K562 (cell line): ENCODE measurements around the gene KLKB1. TPM values are rescaled to one million over a fixed set of nuclear protein-coding genes. Genes with fewer than 3 reads are reported as not detected.

Experiments
- ATAC-seq: fragments of 200-7000 bp; cut with Tn5 transposase; 3 replicates; pipeline ENCODE4 v1.9.1; 2020; ENCODE audit warnings: moderate library complexity
- BruUV-seq: library from RNA; stranded (reverse); fragments of 400-500 nt; replicated peaks from 2 replicates; lab custom pipeline; 2021; lab: Mats Ljungman, UMichigan
- CTCF ChIA-PET: fragments of 300-600 bp; formaldehyde crosslinking; extraction: SDS; loops from one replicate; lab custom pipeline; 2021; ENCODE audit warnings: low intra/inter-chr PET ratio; lab: Yijun Ruan, JAX
- POLR2A ChIA-PET: fragments of 300-600, 350-650 bp; sonication (Branson Sonifier 250); formaldehyde crosslinking; extraction: SDS; loops from one replicate; lab custom pipeline; 2021; ENCODE audit warnings: antibody characterized with exemption, inconsistent platforms; lab: Yijun Ruan, JAX
- DNase-seq, 4 experiments: peaks; one replicate each; pipeline versions ENCODE4 v3.0.0 to v3.0.0-alpha.2; 2011 to 2018; ENCODE audit warnings: low spot score in 3 of 4, mixed read lengths in 3 of 4; ENCODE audit errors: extremely low read depth in 1 of 4
- FAIRE-seq: peaks from 2 replicates; lab custom pipeline; 2011; peaks lifted over from hg19 to GRCh38; lab: Jason Lieb, UNC
- H2AFZ ChIP-seq: 2 replicates; pipeline ENCODE4 v1.6.0; 2011; ENCODE audit warnings: low read depth, low read length, control low read depth, inconsistent platforms
- H3K27ac ChIP-seq: fragments of 200-600 bp; 3 replicates; pipeline ENCODE4 v1.8.0; 2011; ENCODE audit warnings: low read depth, mild to moderate bottlenecking, control low read depth, inconsistent platforms, low read length, moderate library complexity, mixed read lengths; ENCODE audit errors: extremely low read depth
- H3K27me3 ChIP-seq, 2 experiments: fragments of 300-600 bp in 1 of 2; 2 replicates in 1 of 2; 3 replicates in 1 of 2; pipeline versions ENCODE4 v1.6.0 to v1.8.0; 2011; ENCODE audit warnings: inconsistent platforms in 2 of 2, low read length in 2 of 2, mild to moderate bottlenecking in 1 of 2, mixed read lengths in 1 of 2, moderate library complexity in 1 of 2; ENCODE audit not compliant: control insufficient read depth in 2 of 2, insufficient read depth in 2 of 2
- H3K36me3 ChIP-seq: fragments of 300-600 bp; 3 replicates; pipeline ENCODE4 v1.8.0; 2011; ENCODE audit warnings: mild to moderate bottlenecking, low read length, inconsistent platforms; ENCODE audit not compliant: control insufficient read depth, insufficient read depth
- H3K4me1 ChIP-seq, 2 experiments: fragments of 200-600 bp in 1 of 2; replicated peaks in 1 of 2; 2 replicates in 1 of 2; 3 replicates in 1 of 2; pipeline versions ENCODE4 v1.5.1 to v1.8.0; 2011; ENCODE audit warnings: inconsistent platforms in 2 of 2, low read length in 2 of 2, mild to moderate bottlenecking in 1 of 2, mixed read lengths in 1 of 2, moderate library complexity in 1 of 2; ENCODE audit not compliant: control insufficient read depth in 2 of 2, insufficient read depth in 2 of 2
- H3K4me2 ChIP-seq: 2 replicates; pipeline ENCODE4 v1.6.1; 2011; ENCODE audit warnings: low read length, control low read depth, inconsistent platforms, mixed read lengths; ENCODE audit not compliant: insufficient read depth
- H3K4me3 ChIP-seq: fragments of 200-600 bp; sonication (generic), shearing (Covaris generic); 2 replicates; pipeline ENCODE4 v1.5.1; 2016; ENCODE audit warnings: control low read depth, inconsistent platforms
- H3K79me2 ChIP-seq: fragments of 200-600 bp; 3 replicates; pipeline ENCODE4 v1.8.0; 2011; ENCODE audit warnings: low read length, inconsistent platforms; ENCODE audit not compliant: control insufficient read depth, insufficient read depth
- H3K9ac ChIP-seq, 2 experiments: 2 replicates each; pipeline versions ENCODE4 v1.6.0 to v1.6.1; 2011; ENCODE audit warnings: low read depth in 2 of 2, low read length in 2 of 2, control low read depth in 1 of 2, inconsistent platforms in 1 of 2, mild to moderate bottlenecking in 1 of 2, mixed read lengths in 1 of 2; ENCODE audit not compliant: insufficient read depth in 1 of 2
- H3K9me1 ChIP-seq: one replicate; pipeline ENCODE4 v1.6.0; 2011; ENCODE audit warnings: inconsistent platforms, mild to moderate bottlenecking, low read length, moderate library complexity; ENCODE audit not compliant: control insufficient read depth, insufficient read depth
- H3K9me3 ChIP-seq: replicated peaks from 2 replicates; pipeline ENCODE4 v1.5.1; 2011; ENCODE audit warnings: low read depth, low read length, inconsistent platforms; ENCODE audit not compliant: control insufficient read depth, insufficient read depth
- H4K20me1 ChIP-seq: replicated peaks from 2 replicates; pipeline ENCODE4 v1.6.1; 2011; ENCODE audit warnings: low read length, inconsistent platforms, mixed read lengths; ENCODE audit not compliant: control insufficient read depth, insufficient read depth
- CREB3L1 ChIP-seq: fragments of 450-650 bp; IDR thresholded peaks from 2 replicates; pipeline ENCODE4 v1.6.1; 2014; ENCODE audit warnings: low read depth, mild to moderate bottlenecking, moderate library complexity, borderline replicate concordance
- DMBX1 ChIP-seq: fragments of 250-450 bp; sonication (Bioruptor Pico); IDR thresholded peaks from 2 replicates; pipeline ENCODE4 v1.8.0; 2022; ENCODE audit warnings: inconsistent platforms, mild to moderate bottlenecking, moderate library complexity, borderline replicate concordance
- ETS1 ChIP-seq: conservative IDR thresholded peaks from 2 replicates; pipeline ENCODE4 v1.6.1; 2011; ENCODE audit warnings: low read depth, mild to moderate bottlenecking, low read length; ENCODE audit not compliant: control insufficient read depth
- FOXP1 ChIP-seq: sonication (generic); formaldehyde crosslinking; IDR thresholded peaks from 2 replicates; pipeline ENCODE4 v1.8.0; 2022; ENCODE audit warnings: mild to moderate bottlenecking, missing genetic modification reagents
- HDAC2 ChIP-seq: fragments of 450-650 bp; IDR thresholded peaks from 2 replicates; pipeline ENCODE4 v1.6.1; 2016; ENCODE audit warnings: mild to moderate bottlenecking
- MCM5 ChIP-seq: fragments of 450-650 bp; IDR thresholded peaks from 2 replicates; pipeline ENCODE4 v1.6.1; 2016; ENCODE audit warnings: low read depth
- NR2C1 ChIP-seq, 2 experiments: fragments of 450-650 bp; IDR thresholded peaks; 2 replicates each; pipeline ENCODE4 v1.6.1; 2017; ENCODE audit warnings: mild to moderate bottlenecking in 2 of 2, antibody characterized with exemption in 1 of 2, inconsistent platforms in 1 of 2, missing compliant biosample characterization in 1 of 2, missing genetic modification characterization in 1 of 2
- PHF21A ChIP-seq: fragments of 450-650 bp; IDR thresholded peaks from 2 replicates; pipeline ENCODE4 v1.6.1; 2017; ENCODE audit warnings: low read depth, borderline replicate concordance
- SPI1 ChIP-seq: IDR thresholded peaks from 2 replicates; pipeline ENCODE4 v1.6.1; 2011; ENCODE audit warnings: low read depth, low read length, control low read depth, borderline replicate concordance
- ZBTB17 ChIP-seq: fragments of 450-650 bp; formaldehyde crosslinking; IDR thresholded peaks from 2 replicates; pipeline ENCODE4 v1.4.0; 2020; ENCODE audit warnings: mild to moderate bottlenecking
- ZC3H11A ChIP-seq: IDR thresholded peaks from 2 replicates; pipeline ENCODE4 v1.6.1; 2012; ENCODE audit warnings: low read depth, low read length, improper control_type of control experiment
- ZNF707 ChIP-seq: fragments of 250-450 bp; sonication (Bioruptor Pico); conservative IDR thresholded peaks from 2 replicates; pipeline ENCODE4 v1.8.0; 2022; ENCODE audit warnings: inconsistent platforms, mild to moderate bottlenecking, moderate library complexity
- WGBS: fragments of 100-300 bp; shearing (Covaris generic); methylation state at CpG from one replicate; pipeline ENCODE4 v1.1.6; 2016; ENCODE audit warnings: low coverage, mixed read lengths; ENCODE audit not compliant: insufficient coverage; ENCODE audit errors: missing lambda C conversion rate; 5-methylcytosine and 5-hydroxymethylcytosine counted together
- in situ Hi-C: fragments of 300-500 bp; cut with MboI; formaldehyde crosslinking; loops from 4 replicates; pipeline ENCODE4 v1.15.0; 2018; ENCODE audit warnings: inconsistent platforms, mixed read lengths
- intact Hi-C: fragments of 100-400 bp; cut with micrococcal nuclease; formaldehyde crosslinking; loops from 2 replicates; pipeline ENCODE4 v1.14.2; 2022
- polyA plus RNA-seq, 8 experiments: library from polyadenylated mRNA; depleted of rRNA in 4 of 8; stranded (reverse) in 5 of 8; unstranded in 3 of 8; fragments of >200 nt; fragmentation: Nextera tagmentation in 2 of 8; fragmentation: Illumina TruSeq in 1 of 8; extraction: Ambion mirVana in 2 of 8; extraction: Trizol in 1 of 8; gene quantifications; 2 replicates each; pipeline versions ENCODE4 v1.2.1 to v1.2.3, GENCODE V29; 2011 to 2014; ENCODE audit warnings: inconsistent platforms in 1 of 8, missing spikeins in 1 of 8
- total RNA-seq, 7 experiments: library from RNA; depleted of rRNA in 6 of 7; stranded (reverse); fragments of >200 nt in 6 of 7; fragmentation: Illumina TruSeq in 2 of 7; extraction: Trizol in 2 of 7; gene quantifications; 2 replicates each; pipeline versions ENCODE4 v1.2.1 to v1.2.3, GENCODE V29; 2011 to 2021; ENCODE audit warnings: low replicate concordance in 1 of 7

Gene KLKB1
- total and polyA plus RNA-seq, 9 of the 15 experiments (the other 6 are each of a cell fraction or from before 2014, with no cell fraction given) = 0.27 TPM; not detected in 8

- no peak for TF ChIP-seq FOXP1 (CRISPR knock-in tag)
- TF ChIP-seq ETS1 = no peak
- TF ChIP-seq, all 486 proteins: peak for 0
Measured at GRCh38 chr4:186226521-186227189, 652 bp upstream of the KLKB1 start (continued).

- Histone ChIP-seq H3K4me2 (no peak overlapping the region), H2AFZ (no peak overlapping the region), H4K20me1 (no peaks in the 10 kb centered on the region), H3K79me2 (no peaks in the 10 kb centered on the region), H3K27ac (no peak overlapping the region), H3K36me3 (no peaks in the 10 kb centered on the region), H3K9me1 (no peaks in the 10 kb centered on the region), H3K9ac (no peak overlapping the region), H3K4me1 (no peaks in the 10 kb centered on the region), H3K4me3 (no peak overlapping the region), H3K27me3 (0 out of 5 replicates have a peak, but pooled peaks cover 0 to 4% of the 10 kb centered on the region in 2 experiments), H3K9me3 (peaks cover 2% of the 10 kb centered on the region; the same call in 1 of the 2 replicates)
- ChIA-PET POLR2A (no interaction called here), CTCF (no interaction called here)
- in situ Hi-C loops = no loop called here
- DNase-seq (no peak), FAIRE-seq (no peak), ATAC-seq (no peak)
- TF ChIP-seq HDAC2 (no peak), NR2C1 (IDR thresholded peaks at IDR 0.05) (no peak), NR2C1 (tag; IDR thresholded peaks at IDR 0.05) (no peak), DMBX1 (CRISPR knock-in tag) (no peak), MCM5 (no peak), SPI1 (no peak), PHF21A (no peak), ZBTB17 (no peak), ZC3H11A (no peak), ZNF707 (CRISPR knock-in tag) (no peak), CREB3L1 (no peak)
- intact Hi-C loops = no loop called here
- no TSS peak for BruUV-seq
- 0% methylated on average over 2 of the region's 2 CpGs for WGBS
Measured at GRCh38 chr4:186227744-186228513, 622 bp downstream of the KLKB1 start.
